ENCODE data around the gene SYNDIG1.

Gene SYNDIG1

GRCh38 chr20:24701027-24701426 lies 231.6 kb downstream of the SYNDIG1 start:
- TF ChIP-seq CTCF (IDR thresholded peaks at IDR 0.05; ENCODE audit: poor library complexity, severe bottlenecking) = no peak
- no peaks in the 10 kb centered on the region for H3K4me1 ChIP-seq (ENCODE audit: insufficient read depth, poor library complexity, severe bottlenecking)
- no peaks in the 10 kb centered on the region for H3K27me3 ChIP-seq (ENCODE audit: insufficient read depth, poor library complexity, severe bottlenecking)
- DNase-seq (ENCODE audit: low spot score) (no peak), ATAC-seq (ENCODE audit: low read depth) (no peak)
- H3K9me3 ChIP-seq (ENCODE audit: severe bottlenecking) = no peaks in the 10 kb centered on the region
- no peak overlapping the region for H3K4me3 ChIP-seq (ENCODE audit: severe bottlenecking)
- no peaks in the 10 kb centered on the region for H3K36me3 ChIP-seq (ENCODE audit: low read depth)
- no peak overlapping the region for H3K27ac ChIP-seq (ENCODE audit: poor library complexity, severe bottlenecking)

DNA sequence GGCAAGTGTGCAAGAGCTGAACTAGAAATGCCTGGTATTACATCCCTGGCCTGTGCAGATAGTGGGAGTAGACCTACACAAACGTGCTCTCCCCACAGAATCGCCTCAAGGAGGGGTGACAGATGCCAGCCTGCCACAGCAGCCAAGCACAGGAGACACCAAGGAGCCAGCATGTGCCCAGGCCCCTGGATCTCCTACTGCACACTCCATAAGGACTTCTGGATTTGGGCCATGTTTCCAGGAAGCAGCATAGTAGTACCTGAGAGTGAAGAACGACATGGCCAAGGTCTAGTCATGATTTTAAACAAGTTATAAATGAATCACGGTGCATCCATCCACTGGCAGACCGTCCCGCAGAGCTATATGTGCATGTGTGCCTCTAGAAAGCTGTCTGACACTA lies 232.2 kb downstream of the SYNDIG1 start:
- ATAC-seq (ENCODE audit: low read depth) (no peak), DNase-seq (ENCODE audit: low spot score) (no peak)
- Histone ChIP-seq H3K4me3 (ENCODE audit: severe bottlenecking) (no peak overlapping the region), H3K9me3 (ENCODE audit: severe bottlenecking) (no peaks in the 10 kb centered on the region), H3K27ac (ENCODE audit: poor library complexity, severe bottlenecking) (no peak overlapping the region), H3K4me1 (ENCODE audit: insufficient read depth, poor library complexity, severe bottlenecking) (no peaks in the 10 kb centered on the region), H3K27me3 (ENCODE audit: insufficient read depth, poor library complexity, severe bottlenecking) (no peaks in the 10 kb centered on the region), H3K36me3 (ENCODE audit: low read depth) (no peaks in the 10 kb centered on the region)
- no peak for TF ChIP-seq CTCF (IDR thresholded peaks at IDR 0.05; ENCODE audit: poor library complexity, severe bottlenecking)

DNA sequence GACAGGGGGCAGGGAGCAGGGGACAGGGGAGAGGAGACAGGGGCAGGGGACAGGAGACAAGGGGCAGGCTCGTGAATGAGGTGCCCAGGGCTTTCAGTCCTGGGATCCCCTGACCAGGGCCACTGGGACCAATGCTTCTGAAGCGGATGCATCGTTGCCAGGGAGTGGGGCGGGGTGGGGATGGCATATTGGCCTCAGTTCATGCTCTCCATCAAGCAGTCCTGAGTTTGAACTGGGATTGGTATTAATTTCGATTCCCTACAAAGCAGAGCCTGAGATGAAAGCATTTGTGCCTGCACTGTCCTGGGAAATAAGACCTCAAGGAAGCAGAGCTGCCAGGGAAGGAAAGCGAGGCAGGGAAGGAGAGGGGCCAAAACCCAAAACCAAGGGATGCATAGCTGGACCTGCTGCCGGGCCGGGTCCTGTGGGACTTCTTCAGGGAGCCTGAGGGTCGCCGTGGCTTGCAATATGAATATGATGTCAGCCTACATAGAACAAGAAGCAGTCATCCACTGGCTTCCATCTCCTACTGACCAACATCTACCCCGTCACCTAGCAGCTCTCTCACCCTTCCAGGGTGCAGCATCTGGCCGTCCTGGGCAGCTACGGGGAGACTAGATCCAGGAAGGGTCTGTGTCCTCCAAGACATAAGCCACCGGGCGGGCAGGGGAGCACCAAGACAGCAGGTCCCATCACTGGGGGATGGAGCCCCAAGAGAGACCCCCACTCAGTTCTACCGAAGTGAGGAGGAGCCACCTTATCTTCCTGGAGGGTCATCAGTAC lies 233.3 kb downstream of the SYNDIG1 start:
- no peaks in the 10 kb centered on the region for H3K4me1 ChIP-seq (ENCODE audit: insufficient read depth, poor library complexity, severe bottlenecking)
- no peak overlapping the region for H3K4me3 ChIP-seq (ENCODE audit: severe bottlenecking)
- H3K36me3 ChIP-seq (ENCODE audit: low read depth) = no peaks in the 10 kb centered on the region
- no peak for DNase-seq (ENCODE audit: low spot score)
- no peak overlapping the region for H3K27ac ChIP-seq (ENCODE audit: poor library complexity, severe bottlenecking)
- TF ChIP-seq CTCF (IDR thresholded peaks at IDR 0.05; ENCODE audit: poor library complexity, severe bottlenecking) = no peak
- ATAC-seq (ENCODE audit: low read depth) = no peak
- no peaks in the 10 kb centered on the region for H3K9me3 ChIP-seq (ENCODE audit: severe bottlenecking)
- H3K27me3 ChIP-seq (ENCODE audit: insufficient read depth, poor library complexity, severe bottlenecking) = no peaks in the 10 kb centered on the region

- no peak overlapping the region for H3K27ac ChIP-seq (ENCODE audit: poor library complexity, severe bottlenecking)
- H3K9me3 ChIP-seq (ENCODE audit: severe bottlenecking) = no peaks in the 10 kb centered on the region
- H3K4me1 ChIP-seq (ENCODE audit: insufficient read depth, poor library complexity, severe bottlenecking) = no peaks in the 10 kb centered on the region
- H3K36me3 ChIP-seq (ENCODE audit: low read depth) = no peaks in the 10 kb centered on the region
- ATAC-seq (ENCODE audit: low read depth) = no peak
- H3K4me3 ChIP-seq (ENCODE audit: severe bottlenecking) = no peak overlapping the region
- no peak for DNase-seq (ENCODE audit: low spot score)
- no peak for TF ChIP-seq CTCF (IDR thresholded peaks at IDR 0.05; ENCODE audit: poor library complexity, severe bottlenecking)
- no peaks in the 10 kb centered on the region for H3K27me3 ChIP-seq (ENCODE audit: insufficient read depth, poor library complexity, severe bottlenecking)
Observed at GRCh38 chr20:24703284-24703610, 233.8 kb downstream of the SYNDIG1 start.

GRCh38 chr20:24704899-24705298 lies 235.5 kb downstream of the SYNDIG1 start:
- Histone ChIP-seq H3K27ac (ENCODE audit: poor library complexity, severe bottlenecking) (no peak overlapping the region), H3K36me3 (ENCODE audit: low read depth) (no peaks in the 10 kb centered on the region), H3K4me3 (ENCODE audit: severe bottlenecking) (no peak overlapping the region), H3K9me3 (ENCODE audit: severe bottlenecking) (no peaks in the 10 kb centered on the region), H3K4me1 (ENCODE audit: insufficient read depth, poor library complexity, severe bottlenecking) (no peaks in the 10 kb centered on the region), H3K27me3 (ENCODE audit: insufficient read depth, poor library complexity, severe bottlenecking) (peaks cover 4% of the 10 kb centered on the region)
- TF ChIP-seq CTCF (IDR thresholded peaks at IDR 0.05; ENCODE audit: poor library complexity, severe bottlenecking) = no peak
- no peak for ATAC-seq (ENCODE audit: low read depth)
- DNase-seq (ENCODE audit: low spot score) = no peak

All from RWPE2 (cell line).